HG03521 (cell line): ENCODE data around the gene GALNT9.
A peak's percentile ranks its signal among the peaks of the same experiment; 100 is the strongest.
"Not testable (repeated sequence)": the region's sequence is repeated elsewhere in the genome, so short reads cannot be mapped to it uniquely, and the experiment has no call there.

Experiments used
- ATAC-seq: cut with Tn5 transposase; IDR thresholded peaks from one replicate; pipeline ENCODE4 v1.9.1; 2021; ENCODE audit warnings: mild to moderate bottlenecking, moderate library complexity; ENCODE audit not compliant: unreplicated experiment

The GALNT9 gene

GRCh38 chr12:132202929-132203721 lies 126.3 kb downstream of the GALNT9 start:
- no peak for ATAC-seq

GRCh38 chr12:132201391-132202120 lies 127.8 kb downstream of the GALNT9 start:
- ATAC-seq: no peak

GRCh38 chr12:132200800-132201199 lies 128.6 kb downstream of the GALNT9 start:
- ATAC-seq: no peak

- ATAC-seq: no peak
These were observed 129.7 kb downstream of the GALNT9 start for GRCh38 chr12:132199526-132200319.

GRCh38 chr12:132199101-132199500 lies 130.3 kb downstream of the GALNT9 start:
- ATAC-seq: no peak

DNA sequence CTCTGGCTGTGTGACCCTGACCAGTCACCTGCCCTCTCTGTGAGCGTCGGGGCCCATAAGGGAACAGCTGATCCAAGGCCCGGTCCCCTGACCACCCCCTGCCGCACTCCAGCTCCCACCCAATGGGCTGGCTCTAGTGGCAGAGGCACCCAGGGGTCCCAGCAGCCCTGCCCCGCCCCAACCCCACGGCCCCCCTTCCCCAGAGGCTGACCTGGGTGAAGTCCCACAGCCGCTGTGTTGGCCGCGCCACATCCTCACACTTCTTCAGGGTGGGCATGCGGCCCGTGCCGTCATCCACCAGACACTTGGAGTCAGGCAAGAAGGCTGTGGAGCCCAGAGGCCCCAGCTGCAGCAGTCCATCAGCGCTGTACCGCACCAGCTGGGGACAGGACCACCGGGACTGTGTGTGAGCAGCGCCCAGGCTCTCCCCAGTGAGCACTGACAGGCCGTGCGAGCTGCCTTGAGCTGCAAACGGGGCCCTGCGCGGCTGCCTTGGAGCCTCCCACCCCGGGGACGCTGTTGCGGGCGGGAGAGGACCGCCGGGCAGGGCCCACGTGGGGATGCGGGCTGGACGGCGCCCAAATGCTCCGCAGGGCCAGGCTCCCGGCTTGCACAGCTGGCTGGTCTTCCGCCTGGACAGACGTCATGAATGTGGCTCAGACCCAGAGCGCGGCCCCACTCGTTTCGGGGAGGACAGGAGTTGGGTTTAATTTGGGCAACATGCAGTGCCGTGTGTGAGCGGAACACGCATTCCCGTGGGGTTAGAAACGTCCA lies 131.6 kb downstream of the GALNT9 start:
- ATAC-seq: no peak

DNA sequence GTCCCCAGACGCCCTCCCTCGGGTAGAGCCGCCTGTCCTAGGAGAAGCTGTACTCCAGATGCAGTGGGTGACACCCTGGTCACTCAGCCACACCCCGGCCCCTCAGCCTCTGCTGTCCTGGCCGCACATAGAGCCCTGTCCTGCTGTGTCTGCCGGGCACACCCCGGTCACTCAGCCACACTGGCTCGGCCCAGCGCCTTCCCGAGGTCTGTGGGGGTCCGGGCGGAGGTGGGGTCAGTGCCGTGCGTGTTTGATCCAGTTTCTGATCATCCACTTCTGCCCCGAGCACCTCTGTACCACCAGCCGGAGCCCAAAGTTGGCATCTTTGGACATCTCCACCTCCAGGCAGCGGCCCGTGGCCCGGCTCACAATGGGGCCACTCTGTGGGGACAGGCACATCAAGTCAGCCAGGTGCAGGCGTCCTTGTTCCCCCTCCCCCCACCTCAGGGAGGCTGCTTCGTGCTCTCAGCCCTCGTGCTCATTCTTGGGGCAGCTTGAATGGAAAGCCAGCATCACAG lies 132.5 kb downstream of the GALNT9 start:
- ATAC-seq: no peak

DNA sequence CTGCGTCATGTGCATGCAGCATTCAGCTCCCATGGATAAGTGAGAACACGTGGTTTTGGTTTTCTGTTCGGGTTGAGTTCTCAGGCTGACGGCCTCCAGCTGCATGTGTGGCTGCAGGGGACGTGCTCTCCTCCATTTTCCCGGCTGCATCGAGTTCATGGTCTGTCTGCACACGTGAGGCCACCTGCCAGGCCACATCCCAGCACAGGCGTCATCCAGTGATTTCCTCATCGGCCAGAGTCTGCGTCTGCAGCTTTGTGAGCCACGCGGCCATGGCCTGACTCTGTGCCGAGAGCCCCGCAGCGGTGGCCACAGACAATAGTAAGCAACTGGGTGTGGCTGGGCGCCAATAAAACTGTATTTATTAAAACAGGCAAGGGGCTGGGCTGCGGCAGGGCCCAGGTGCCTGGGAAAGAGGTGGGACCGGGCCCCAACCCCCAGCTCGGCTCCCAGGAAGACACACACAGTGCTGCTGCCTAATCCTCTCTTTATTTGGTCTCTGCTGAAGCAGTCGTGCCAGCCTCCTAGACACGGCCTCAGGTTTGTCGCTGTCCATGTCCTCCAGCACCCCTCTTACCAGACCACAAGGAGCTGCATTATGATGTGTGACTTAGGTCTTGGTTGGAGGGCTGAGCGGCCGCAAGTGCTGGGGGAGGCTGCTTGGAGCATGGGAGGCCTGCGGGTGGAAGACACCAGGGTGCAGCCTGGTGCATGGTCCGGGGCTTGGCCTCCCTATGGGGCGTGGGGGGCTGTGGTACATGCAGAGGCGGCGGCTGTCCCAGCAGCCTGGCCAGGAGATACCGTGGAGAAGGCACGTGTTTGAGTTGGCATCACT lies 133.1 kb downstream of the GALNT9 start:
- ATAC-seq: no peak

- not testable (repeated sequence) for ATAC-seq
These were observed 134.1 kb downstream of the GALNT9 start for GRCh38 chr12:132195242-132195641.

- ATAC-seq: no peak
These were observed 134.8 kb downstream of the GALNT9 start for GRCh38 chr12:132194556-132194955.

DNA sequence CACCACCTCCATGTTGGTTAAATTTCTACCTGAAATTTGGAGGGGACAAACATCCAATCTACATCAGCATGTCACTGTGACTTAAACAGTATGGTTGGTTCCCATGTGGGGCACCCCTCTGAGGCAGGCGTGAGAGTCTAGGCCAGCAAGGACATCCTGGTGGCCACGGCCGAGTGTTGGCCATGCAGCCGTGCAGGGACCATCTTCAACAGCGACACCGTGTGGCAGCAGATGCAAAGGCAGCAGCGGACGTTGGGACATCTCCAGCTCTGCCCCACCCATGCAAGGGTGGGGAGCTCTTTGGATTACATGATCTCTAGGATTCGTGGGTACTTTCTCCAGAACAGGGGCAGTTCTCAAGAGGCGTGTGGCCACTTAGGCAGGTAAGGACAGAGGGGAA lies 135.3 kb downstream of the GALNT9 start:
- ATAC-seq: no peak

DNA sequence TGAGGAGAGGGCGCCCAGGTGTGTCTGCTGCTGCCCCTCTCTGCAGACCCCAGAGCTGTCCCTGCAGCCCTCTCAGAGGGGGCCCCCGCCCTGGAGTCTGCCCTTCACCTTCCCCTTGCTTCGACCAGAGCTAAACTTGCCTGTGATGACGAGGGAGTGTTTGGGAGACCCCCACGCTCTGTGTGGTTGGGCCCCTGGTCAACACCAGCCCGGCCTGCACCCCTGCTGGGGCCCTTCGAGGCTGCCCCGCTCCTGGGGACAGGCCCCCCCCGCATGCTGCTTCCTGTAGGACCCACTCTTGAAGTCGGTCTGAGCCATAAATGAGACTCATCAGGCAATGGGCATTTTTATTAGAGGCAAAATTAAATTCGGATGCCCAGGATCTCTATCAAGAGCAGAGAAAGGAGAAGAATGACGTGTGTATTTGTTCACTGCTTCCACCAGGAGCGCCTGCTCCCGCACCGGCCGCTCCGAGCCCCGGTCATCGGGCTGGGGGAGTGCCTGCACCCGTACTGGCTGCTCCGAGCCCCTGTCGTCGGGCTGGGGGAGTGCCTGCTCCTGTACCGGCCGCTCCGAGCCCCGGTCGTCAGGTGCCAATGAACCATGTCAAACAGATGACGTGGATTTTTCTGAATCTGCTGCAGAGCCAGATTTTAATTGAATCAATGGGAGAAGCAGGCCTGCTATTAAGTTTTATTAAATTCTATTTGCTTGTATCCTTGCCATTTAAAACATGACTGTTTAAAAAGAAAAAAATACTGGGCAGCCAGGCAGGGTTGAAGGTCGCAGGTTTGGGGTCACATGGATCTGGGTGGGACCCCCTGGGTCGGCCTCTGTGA lies 137.5 kb downstream of the GALNT9 start:
- ATAC-seq: no peak

GRCh38 chr12:132190834-132191500 lies 138.4 kb downstream of the GALNT9 start:
- no peak for ATAC-seq

DNA sequence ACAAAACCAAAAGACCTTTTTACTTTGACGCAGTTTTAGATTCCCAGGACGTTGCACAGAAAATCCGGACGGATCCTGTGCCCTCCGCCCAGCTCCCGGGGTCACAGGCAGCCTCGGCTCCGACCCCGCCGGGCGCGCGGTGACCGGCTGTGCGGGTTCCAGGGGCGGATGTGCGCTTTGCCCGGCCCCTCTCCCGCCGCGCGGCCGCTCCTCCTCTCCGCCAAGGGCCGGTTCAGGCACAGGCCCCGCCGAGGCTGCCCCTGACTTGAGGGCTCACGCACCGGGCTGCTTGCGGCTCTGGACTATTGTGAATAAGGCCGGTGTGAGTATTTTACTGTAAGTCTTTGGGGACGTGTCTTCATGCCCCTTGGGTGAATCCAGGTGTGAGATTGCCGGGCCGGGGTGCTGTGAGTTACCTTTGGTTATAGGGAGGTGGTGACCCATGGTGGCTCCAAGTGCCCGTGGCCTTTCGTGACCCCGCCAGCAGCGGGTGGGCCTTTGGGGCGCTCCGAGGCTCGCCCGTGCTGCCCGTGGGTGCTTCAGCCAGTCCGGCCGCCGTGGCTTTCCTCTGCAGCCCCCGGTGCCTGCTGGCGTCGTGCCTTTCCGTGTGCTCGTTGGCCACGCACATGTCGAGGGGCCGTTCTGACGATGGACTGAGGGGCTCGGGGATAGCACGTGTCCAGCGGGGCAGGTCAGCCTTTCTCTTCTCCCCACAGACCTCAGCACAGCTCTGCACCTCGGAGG lies 139.2 kb downstream of the GALNT9 start:
- no peak for ATAC-seq

- ATAC-seq: peak; percentile 86
These were observed 139.9 kb downstream of the GALNT9 start for GRCh38 chr12:132189378-132190011.

GRCh38 chr12:132188916-132189325 lies 140.5 kb downstream of the GALNT9 start:
- ATAC-seq: no peak

- ATAC-seq: no peak
These were observed 140.9 kb downstream of the GALNT9 start for GRCh38 chr12:132188451-132188901.
